Loucy (cell line): ENCODE results near the gene RBM10.

Experiments used
- H2AFZ ChIP-seq: fragments of 200-600 bp; sonication (generic); 2 replicates; pipeline ENCODE4 v1.6.0; 2016; ENCODE audit warnings: antibody characterized with exemption, mild to moderate bottlenecking, low read length, moderate library complexity
- H3F3A ChIP-seq: fragments of 200-600 bp; 2 replicates; pipeline ENCODE4 v1.6.0; 2016; ENCODE audit warnings: antibody characterized with exemption, low read depth, mild to moderate bottlenecking
- H3K27me3 ChIP-seq: fragments of 200-600 bp; sonication (generic); 2 replicates; pipeline ENCODE4 v1.6.1; 2014; ENCODE audit warnings: low read length, mild to moderate bottlenecking; ENCODE audit not compliant: insufficient read depth, poor library complexity, severe bottlenecking
- H3K36me3 ChIP-seq: fragments of 200-600 bp; sonication (generic); 2 replicates; pipeline ENCODE4 v1.6.1; 2016; ENCODE audit warnings: low read length; ENCODE audit not compliant: insufficient read depth
- H3K4me1 ChIP-seq: fragments of 200-600 bp; sonication (generic); 2 replicates; pipeline ENCODE4 v1.5.1; 2014; ENCODE audit warnings: low read length, mild to moderate bottlenecking; ENCODE audit not compliant: insufficient read depth, poor library complexity, severe bottlenecking
- H3K4me2 ChIP-seq: fragments of 200-600 bp; sonication (generic); 2 replicates; pipeline ENCODE4 v1.6.0; 2014; ENCODE audit warnings: antibody characterized with exemption, low read length, low read depth, mild to moderate bottlenecking; ENCODE audit not compliant: poor library complexity, severe bottlenecking
- H3K4me3 ChIP-seq: fragments of 200-600 bp; sonication (generic); 2 replicates; pipeline ENCODE4 v1.5.1; 2014; ENCODE audit warnings: low read length, mild to moderate bottlenecking, mixed read lengths; ENCODE audit not compliant: poor library complexity, severe bottlenecking
- H3K79me2 ChIP-seq: fragments of 200-600 bp; sonication (generic); 2 replicates; pipeline ENCODE4 v1.6.1; 2014; ENCODE audit warnings: low read length; ENCODE audit not compliant: insufficient read depth
- H3K9ac ChIP-seq: fragments of 200-600 bp; sonication (generic); 2 replicates; pipeline ENCODE4 v1.6.0; 2014; ENCODE audit warnings: mild to moderate bottlenecking, low read depth, low read length, moderate library complexity; ENCODE audit not compliant: poor library complexity, severe bottlenecking
- H3K9me2 ChIP-seq: fragments of 200-600 bp; sonication (generic); replicated peaks from 2 replicates; pipeline ENCODE4 v1.6.1; 2016; ENCODE audit warnings: low read depth, low read length, mixed read lengths
- H3K9me3 ChIP-seq: fragments of 200-600 bp; sonication (generic); 2 replicates; pipeline ENCODE4 v1.6.1; 2014; ENCODE audit warnings: mild to moderate bottlenecking, antibody characterized with exemption, low read length, low read depth; ENCODE audit not compliant: insufficient read depth
- H4K20me1 ChIP-seq: fragments of 200-600 bp; sonication (generic); 2 replicates; pipeline ENCODE4 v1.6.0; 2014; ENCODE audit warnings: antibody characterized with exemption, low read length, mild to moderate bottlenecking; ENCODE audit not compliant: insufficient read depth, poor library complexity, severe bottlenecking
- CTCF ChIP-seq: fragments of 200-600 bp; sonication (generic); conservative IDR thresholded peaks from 2 replicates; pipeline ENCODE4 v1.5.1; 2014; ENCODE audit warnings: mild to moderate bottlenecking, antibody characterized with exemption, low read length
- EZH2phosphoT487 ChIP-seq: fragments of 200-600 bp; IDR thresholded peaks from 2 replicates; pipeline ENCODE4 v1.6.1; 2018; ENCODE audit warnings: antibody characterized with exemption, mild to moderate bottlenecking, moderate library complexity, borderline replicate concordance

Gene RBM10

GRCh38 chrX:47146121-47146935 is 1.3 kb downstream of the RBM10 start:
- H4K20me1 ChIP-seq: peaks cover 43% of the 10 kb centered on the region
- H3K9me3 ChIP-seq: no peaks in the 10 kb centered on the region
- TF ChIP-seq EZH2phosphoT487: no peak
- no peaks in the 10 kb centered on the region for H3F3A ChIP-seq
- peaks cover 5% of the 10 kb centered on the region; the same call in 1 of the 2 replicates for H3K36me3 ChIP-seq
- peak overlapping the region; percentile 87 for H3K4me2 ChIP-seq
- H3K9me2 ChIP-seq: no peaks in the 10 kb centered on the region
- H3K4me1 ChIP-seq: peaks cover 8% of the 10 kb centered on the region
- H3K79me2 ChIP-seq: peaks cover 84% of the 10 kb centered on the region
- H3K27me3 ChIP-seq: no peaks in the 10 kb centered on the region
- peak overlapping the region; percentile 94 for H3K9ac ChIP-seq
- no peak overlapping the region for H2AFZ ChIP-seq
- H3K4me3 ChIP-seq: peak overlapping the region; percentile 93

- peaks cover 88% of the 10 kb centered on the region for H3K79me2 ChIP-seq
- no peaks in the 10 kb centered on the region for H3K27me3 ChIP-seq
- TF ChIP-seq CTCF: no peak
- no peak for TF ChIP-seq EZH2phosphoT487
- H4K20me1 ChIP-seq: peaks cover 49% of the 10 kb centered on the region
- H2AFZ ChIP-seq: no peak overlapping the region
- no peaks in the 10 kb centered on the region for H3F3A ChIP-seq
- H3K9ac ChIP-seq: peak overlapping the region; percentile 94
- H3K9me2 ChIP-seq: no peaks in the 10 kb centered on the region
- H3K4me1 ChIP-seq: peaks cover 8% of the 10 kb centered on the region
- H3K4me3 ChIP-seq: peak overlapping the region; percentile 93
- no peaks in the 10 kb centered on the region; the same call in 1 of the 2 replicates for H3K36me3 ChIP-seq
- no peaks in the 10 kb centered on the region for H3K9me3 ChIP-seq
- peak overlapping the region; percentile 87 for H3K4me2 ChIP-seq
These were observed 2.2 kb downstream of the RBM10 start for GRCh38 chrX:47146936-47147859.

- H3K79me2 ChIP-seq: peaks cover 87% of the 10 kb centered on the region
- H3K9me3 ChIP-seq: no peaks in the 10 kb centered on the region
- H3K4me3 ChIP-seq: peak overlapping the region; percentile 17
- H3K36me3 ChIP-seq: peaks cover 6% of the 10 kb centered on the region; the same call in 1 of the 2 replicates
- no peaks in the 10 kb centered on the region for H3K27me3 ChIP-seq
- peak overlapping the region; percentile 27 for H3K4me2 ChIP-seq
- no peak overlapping the region for H2AFZ ChIP-seq
- H3K9me2 ChIP-seq: no peaks in the 10 kb centered on the region
- H3F3A ChIP-seq: no peaks in the 10 kb centered on the region
- H3K4me1 ChIP-seq: peaks cover 8% of the 10 kb centered on the region
- H3K9ac ChIP-seq: no peak overlapping the region
- H4K20me1 ChIP-seq: peaks cover 52% of the 10 kb centered on the region
- TF ChIP-seq CTCF (no peak), EZH2phosphoT487 (no peak)
These were observed 3.9 kb downstream of the RBM10 start for GRCh38 chrX:47148946-47149345.
